ENCODE results near the gene SLC25A42.

- no peak for TF ChIP-seq CTCF (conservative IDR thresholded peaks at IDR 0.05; ENCODE audit: low read depth, low read length)
- no peak for TF ChIP-seq MAFK (IDR thresholded peaks at IDR 0.05; ENCODE audit: low read depth, low read length)
- TF ChIP-seq POLR2A (IDR thresholded peaks at IDR 0.05; ENCODE audit: low read depth, low read length): no peak
- TF ChIP-seq SMC3 (IDR thresholded peaks at IDR 0.05; ENCODE audit: low read depth, low read length): no peak
- TF ChIP-seq RAD21 (IDR thresholded peaks at IDR 0.05; ENCODE audit: low read length): no peak
- TF ChIP-seq BHLHE40 (IDR thresholded peaks at IDR 0.05; ENCODE audit: low read depth, low read length): no peak
- no peak for TF ChIP-seq USF2 (IDR thresholded peaks at IDR 0.05; ENCODE audit: low read depth, low read length)
Observed at GRCh38 chr19:19122902-19123301, 59.1 kb downstream of the SLC25A42 start.
